ENCODE results near the gene CHRNA7.
"Not testable (repeated sequence)": the region's sequence is repeated elsewhere in the genome, so short reads cannot be mapped to it uniquely, and the experiment has no call there.

DNA sequence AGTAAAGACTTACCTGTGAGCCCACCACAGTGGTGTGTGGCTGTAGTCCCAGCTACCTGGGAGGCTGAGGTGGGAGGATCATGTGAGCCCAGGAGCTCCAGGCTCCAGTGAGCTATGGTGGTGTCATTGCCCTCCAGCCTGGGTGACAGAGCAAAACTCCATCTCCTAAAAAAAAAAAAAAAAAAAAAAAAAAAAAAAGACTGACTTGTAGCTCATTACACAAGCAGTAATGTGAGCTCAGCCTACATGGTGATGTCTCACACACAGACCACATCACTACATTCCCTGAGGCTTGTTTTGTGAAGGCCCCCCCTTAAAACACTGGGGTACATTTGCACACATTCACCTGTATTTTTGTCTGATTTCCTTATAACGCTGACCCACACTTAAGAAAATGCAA lies 134.4 kb downstream of the CHRNA7 start:
- not testable (repeated sequence) for TF ChIP-seq POLR2A (IDR thresholded peaks at IDR 0.05); CTCF (IDR thresholded peaks at IDR 0.05 in 4 of 5, conservative IDR thresholded peaks at IDR 0.05 in 1 of 5)
